ENCODE measurements around the gene BRD1.

- no peak for TF ChIP-seq POLR2A (IDR thresholded peaks at IDR 0.05)
- TF ChIP-seq CTCF (IDR thresholded peaks at IDR 0.05) = no peak
Measured at GRCh38 chr22:49786976-49787706, 40.5 kb downstream of the BRD1 start.
